Measurements from ENCODE around the gene SWT1.

- TF ChIP-seq ZFP30 (CRISPR knock-in tag; IDR thresholded peaks at IDR 0.05) (no peak), ISL1 (CRISPR knock-in tag; IDR thresholded peaks at IDR 0.05) (no peak), ARNTL (CRISPR knock-in tag; IDR thresholded peaks at IDR 0.05; ENCODE audit: borderline replicate concordance, low read depth) (no peak), GLIS3 (CRISPR knock-in tag; IDR thresholded peaks at IDR 0.05) (no peak), PATZ1 (CRISPR knock-in tag; IDR thresholded peaks at IDR 0.05; ENCODE audit: borderline replicate concordance) (no peak), BACH2 (CRISPR knock-in tag; IDR thresholded peaks at IDR 0.05; ENCODE audit: borderline replicate concordance) (no peak)
- TF ChIP-seq, protein P1, sequence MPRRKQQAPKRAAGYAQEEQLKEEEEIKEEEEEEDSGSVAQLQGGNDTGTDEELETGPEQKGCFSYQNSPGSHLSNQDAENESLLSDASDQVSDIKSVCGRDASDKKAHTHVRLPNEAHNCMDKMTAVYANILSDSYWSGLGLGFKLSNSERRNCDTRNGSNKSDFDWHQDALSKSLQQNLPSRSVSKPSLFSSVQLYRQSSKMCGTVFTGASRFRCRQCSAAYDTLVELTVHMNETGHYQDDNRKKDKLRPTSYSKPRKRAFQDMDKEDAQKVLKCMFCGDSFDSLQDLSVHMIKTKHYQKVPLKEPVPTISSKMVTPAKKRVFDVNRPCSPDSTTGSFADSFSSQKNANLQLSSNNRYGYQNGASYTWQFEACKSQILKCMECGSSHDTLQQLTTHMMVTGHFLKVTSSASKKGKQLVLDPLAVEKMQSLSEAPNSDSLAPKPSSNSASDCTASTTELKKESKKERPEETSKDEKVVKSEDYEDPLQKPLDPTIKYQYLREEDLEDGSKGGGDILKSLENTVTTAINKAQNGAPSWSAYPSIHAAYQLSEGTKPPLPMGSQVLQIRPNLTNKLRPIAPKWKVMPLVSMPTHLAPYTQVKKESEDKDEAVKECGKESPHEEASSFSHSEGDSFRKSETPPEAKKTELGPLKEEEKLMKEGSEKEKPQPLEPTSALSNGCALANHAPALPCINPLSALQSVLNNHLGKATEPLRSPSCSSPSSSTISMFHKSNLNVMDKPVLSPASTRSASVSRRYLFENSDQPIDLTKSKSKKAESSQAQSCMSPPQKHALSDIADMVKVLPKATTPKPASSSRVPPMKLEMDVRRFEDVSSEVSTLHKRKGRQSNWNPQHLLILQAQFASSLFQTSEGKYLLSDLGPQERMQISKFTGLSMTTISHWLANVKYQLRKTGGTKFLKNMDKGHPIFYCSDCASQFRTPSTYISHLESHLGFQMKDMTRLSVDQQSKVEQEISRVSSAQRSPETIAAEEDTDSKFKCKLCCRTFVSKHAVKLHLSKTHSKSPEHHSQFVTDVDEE (CRISPR knock-in tag; IDR thresholded peaks at IDR 0.05): no peak
Observed at GRCh38 chr1:185337246-185337645, 180.3 kb downstream of the SWT1 start.

All from SK-N-SH treated with all-trans-retinoic acid at 6 μM for 48 hours (cell line).